SU-DHL-6 (cell line): ENCODE results near the gene C11orf97.

Experiments used
- H2AFZ ChIP-seq: fragments of 200-600 bp; sonication (generic); 2 replicates; pipeline ENCODE4 v1.6.1; 2014; ENCODE audit warnings: low read depth, mild to moderate bottlenecking, moderate library complexity, mixed read lengths, antibody characterized with exemption, low read length; ENCODE audit not compliant: severe bottlenecking
- H3F3A ChIP-seq: fragments of 200-600 bp; shearing (Covaris generic); 2 replicates; pipeline ENCODE4 v1.6.0; 2016; ENCODE audit warnings: antibody characterized with exemption, mild to moderate bottlenecking; ENCODE audit not compliant: insufficient read depth
- H3K27ac ChIP-seq: fragments of 200-600 bp; sonication (generic); 2 replicates; pipeline ENCODE4 v1.5.1; 2016; ENCODE audit warnings: low read depth, mild to moderate bottlenecking, low read length, moderate library complexity, mixed read lengths
- H3K27me3 ChIP-seq: fragments of 200-600 bp; sonication (generic), shearing (Covaris generic); 2 replicates; pipeline ENCODE4 v1.6.0; 2014; ENCODE audit warnings: mild to moderate bottlenecking, low read length
- H3K36me3 ChIP-seq: fragments of 200-600 bp; sonication (generic); 2 replicates; pipeline ENCODE4 v1.6.1; 2014; ENCODE audit warnings: mild to moderate bottlenecking, low read length, mixed read lengths
- H3K4me2 ChIP-seq: fragments of 300-600, 200-600 bp; shearing (Covaris generic), sonication (generic); 2 replicates; pipeline ENCODE4 v1.6.0; 2014; ENCODE audit warnings: low read length, low read depth, mild to moderate bottlenecking; ENCODE audit not compliant: poor library complexity, severe bottlenecking
- H3K4me3 ChIP-seq: fragments of 200-600 bp; sonication (generic); 2 replicates; pipeline ENCODE4 v1.5.1; 2014; ENCODE audit warnings: antibody characterized with exemption, low read length, mild to moderate bottlenecking, mixed read lengths; ENCODE audit not compliant: insufficient read depth, poor library complexity, severe bottlenecking
- H3K79me2 ChIP-seq: fragments of 200-600 bp; sonication (generic); 2 replicates; pipeline ENCODE4 v1.6.1; 2014; ENCODE audit warnings: mild to moderate bottlenecking, low read length, moderate library complexity; ENCODE audit not compliant: insufficient read depth
- H3K9ac ChIP-seq: fragments of 200-600 bp; sonication (generic); 2 replicates; pipeline ENCODE4 v1.7.0; 2014; ENCODE audit warnings: mild to moderate bottlenecking, low read length
- H3K9me2 ChIP-seq: fragments of 200-600 bp; sonication (generic); replicated peaks from 2 replicates; pipeline ENCODE4 v1.6.1; 2014; ENCODE audit warnings: low read length; ENCODE audit not compliant: insufficient read depth
- H3K9me3 ChIP-seq: fragments of 200-600 bp; sonication (generic); 2 replicates; pipeline ENCODE4 v1.6.1; 2014; ENCODE audit warnings: low read length, mixed read lengths; ENCODE audit not compliant: insufficient read depth
- H4K20me1 ChIP-seq: fragments of 200-600 bp; sonication (generic); 2 replicates; pipeline ENCODE4 v1.6.1; 2014; ENCODE audit warnings: low read depth, mild to moderate bottlenecking, antibody characterized with exemption, low read length, moderate library complexity, mixed read lengths
- CTCF ChIP-seq: fragments of 200-600 bp; sonication (generic); IDR thresholded peaks from one replicate; pipeline ENCODE4 v1.5.1; 2017; ENCODE audit warnings: antibody characterized with exemption, mild to moderate bottlenecking, low read length, moderate library complexity; ENCODE audit not compliant: insufficient read depth, poor library complexity, severe bottlenecking
- EZH2phosphoT487 ChIP-seq: fragments of 200-600 bp; sonication (generic), shearing (Covaris generic); conservative IDR thresholded peaks from 2 replicates; pipeline ENCODE4 v1.6.1; 2018; ENCODE audit warnings: mild to moderate bottlenecking, antibody characterized with exemption, low read length, moderate library complexity, mixed read lengths

Gene C11orf97

GRCh38 chr11:94539420-94539819, 27.2 kb downstream of the C11orf97 start:
- TF ChIP-seq EZH2phosphoT487 = no peak
- no peak for TF ChIP-seq CTCF
- Histone ChIP-seq H2AFZ (no peak overlapping the region), H3K36me3 (no peaks in the 10 kb centered on the region), H3K4me2 (no peak overlapping the region), H3K27me3 (no peaks in the 10 kb centered on the region), H3K27ac (no peak overlapping the region), H3K9me2 (no peaks in the 10 kb centered on the region), H3K79me2 (no peaks in the 10 kb centered on the region), H3K9me3 (no peaks in the 10 kb centered on the region), H3K4me3 (no peak overlapping the region), H4K20me1 (no peaks in the 10 kb centered on the region), H3F3A (no peaks in the 10 kb centered on the region), H3K9ac (no peak overlapping the region)

- no peak within 1 kb of the TSS for H3K27ac ChIP-seq
These were observed 31.7 kb downstream of the C11orf97 start, which contains the start of gene FUT4 for GRCh38 chr11:94543695-94544645. FUT4 (plus strand) TSS chr11:94543921; CDS start chr11:94544134, 213 bp downstream.

GRCh38 chr11:94544646-94545263, 32.5 kb downstream of the C11orf97 start:
- Histone ChIP-seq H2AFZ (no peak overlapping the region), H3K27ac (no peak overlapping the region), H3K4me2 (no peak overlapping the region), H3K9me2 (no peaks in the 10 kb centered on the region), H3K36me3 (no peaks in the 10 kb centered on the region), H4K20me1 (no peaks in the 10 kb centered on the region), H3K9ac (no peak overlapping the region), H3F3A (no peaks in the 10 kb centered on the region), H3K4me3 (no peak overlapping the region), H3K9me3 (no peaks in the 10 kb centered on the region), H3K79me2 (no peaks in the 10 kb centered on the region), H3K27me3 (no peaks in the 10 kb centered on the region)
- TF ChIP-seq CTCF (no peak), EZH2phosphoT487 (no peak)

More at GRCh38 chr11:94543695-94544645, 31.7 kb downstream of the C11orf97 start, which contains the start of gene FUT4:
- H3K4me3 ChIP-seq = no peak within 1 kb of the TSS
- no peak within 1 kb of the TSS for H3K9ac ChIP-seq
- TF ChIP-seq CTCF = no peak
- TF ChIP-seq EZH2phosphoT487 = no peak
- H3K9me2 ChIP-seq = no peaks in the 10 kb centered on the region
- H3K27me3 ChIP-seq = no peaks in the 10 kb centered on the region
- no peaks in the 10 kb centered on the region for H3F3A ChIP-seq
- H3K36me3 ChIP-seq = no peaks in the 10 kb centered on the region
- H3K4me2 ChIP-seq = no peak within 1 kb of the TSS
- H3K79me2 ChIP-seq = no peaks in the 10 kb centered on the region
- H2AFZ ChIP-seq = no peak within 1 kb of the TSS
- H3K9me3 ChIP-seq = no peaks in the 10 kb centered on the region
- no peaks in the 10 kb centered on the region for H4K20me1 ChIP-seq
